Erythroblast (primary cell): ENCODE measurements around the gene AIMP1.
"Not testable (repeated sequence)": the region's sequence is repeated elsewhere in the genome, so short reads cannot be mapped to it uniquely, and the experiment has no call there.

Experiments
- DNase-seq, 2 experiments: peaks; one replicate each; lab custom pipeline; 2025; lab: John Stamatoyannopoulos, UW
- GATA1 ChIP-seq: IDR thresholded peaks from 2 replicates; pipeline ENCODE4 v1.6.1; 2011; ENCODE audit warnings: low read depth, mild to moderate bottlenecking, control low read depth, low read length, moderate library complexity
- POLR2A ChIP-seq: IDR thresholded peaks from 2 replicates; pipeline ENCODE4 v1.6.1; 2011; ENCODE audit warnings: mild to moderate bottlenecking, low read length

The AIMP1 gene

DNA sequence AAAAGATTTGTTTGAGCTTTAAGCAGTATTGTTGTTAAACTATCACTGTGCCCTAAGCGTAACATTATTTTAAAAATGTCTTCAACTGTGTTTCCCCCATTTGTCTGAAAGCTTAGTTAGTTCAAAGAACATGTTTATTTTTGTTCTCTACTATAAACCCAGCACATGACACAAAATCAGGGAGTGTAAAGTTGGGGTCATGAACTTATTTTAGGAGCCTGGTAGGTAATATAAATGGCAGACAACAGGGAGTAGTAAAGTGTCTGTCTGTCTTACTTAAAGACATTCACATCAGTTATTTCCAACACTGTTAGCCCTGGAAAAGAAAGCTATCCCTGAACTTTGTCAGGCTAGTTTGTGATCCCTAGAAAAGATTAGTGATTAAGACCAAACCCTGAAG, 3.9 kb downstream of the AIMP1 start:
- DNase-seq, result no peak
- no peak for TF ChIP-seq GATA1
- no peak for TF ChIP-seq POLR2A

DNA sequence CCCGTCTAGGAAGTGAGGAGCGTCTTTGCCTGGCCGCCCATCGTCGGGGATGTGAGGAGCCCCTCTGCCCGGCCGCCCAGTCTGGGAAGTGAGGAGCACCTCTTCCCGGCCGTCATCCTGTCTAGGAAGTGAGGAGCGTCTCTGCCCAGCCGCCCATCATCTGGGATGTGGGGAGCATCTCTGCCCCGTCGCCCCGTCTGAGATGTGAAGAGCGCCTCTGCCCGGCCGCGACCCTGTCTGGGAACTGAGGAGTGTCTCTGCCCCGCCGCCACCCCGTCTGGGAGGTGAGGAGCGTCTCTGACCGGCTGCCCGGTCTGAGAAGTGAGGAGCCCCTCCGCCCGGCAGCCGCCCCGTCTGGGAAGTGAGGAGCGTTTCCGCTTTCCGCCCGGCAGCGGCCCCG, 4.8 kb downstream of the AIMP1 start:
- DNase-seq, result not testable (repeated sequence)

DNA sequence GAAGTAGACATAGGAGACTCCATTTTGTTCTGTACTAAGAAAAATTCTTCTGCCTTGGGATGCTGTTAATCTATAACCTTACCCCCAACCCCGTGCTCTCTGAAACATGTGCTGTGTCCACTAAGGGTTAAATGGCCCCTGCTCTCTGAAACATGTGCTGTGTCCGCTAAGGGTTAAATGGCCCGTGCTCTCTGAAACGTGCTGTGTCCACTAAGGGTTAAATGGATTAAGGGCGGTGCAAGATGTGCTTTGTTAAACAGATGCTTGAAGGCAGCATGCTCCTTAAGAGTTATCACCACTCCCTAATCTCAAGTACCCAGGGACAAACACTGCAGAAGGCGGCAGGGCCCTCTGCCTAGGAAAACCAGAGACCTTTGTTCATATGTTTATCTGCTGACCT, 5.5 kb downstream of the AIMP1 start:
- peak; percentile 8 to 68 for DNase-seq

DNA sequence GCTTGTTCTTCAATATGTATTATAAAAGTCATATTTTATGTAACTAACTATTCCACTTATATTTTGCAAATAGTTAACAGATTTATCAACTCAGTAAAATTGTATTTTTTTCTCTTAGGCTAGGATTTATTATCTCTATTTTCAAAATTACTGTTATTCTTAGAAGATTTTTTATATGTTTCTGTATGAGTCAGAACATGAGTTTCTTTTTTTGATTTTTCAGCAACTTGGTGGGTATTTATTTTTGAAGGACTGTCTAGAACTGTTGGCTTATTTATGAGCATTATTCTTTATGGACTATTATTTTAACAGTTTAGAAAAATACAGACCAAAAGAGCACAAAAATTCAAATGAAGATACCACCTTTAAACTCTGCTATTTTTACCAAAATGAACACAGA, 6.8 kb downstream of the AIMP1 start:
- TF ChIP-seq POLR2A (no peak), GATA1 (no peak)
- DNase-seq, result no peak

DNA sequence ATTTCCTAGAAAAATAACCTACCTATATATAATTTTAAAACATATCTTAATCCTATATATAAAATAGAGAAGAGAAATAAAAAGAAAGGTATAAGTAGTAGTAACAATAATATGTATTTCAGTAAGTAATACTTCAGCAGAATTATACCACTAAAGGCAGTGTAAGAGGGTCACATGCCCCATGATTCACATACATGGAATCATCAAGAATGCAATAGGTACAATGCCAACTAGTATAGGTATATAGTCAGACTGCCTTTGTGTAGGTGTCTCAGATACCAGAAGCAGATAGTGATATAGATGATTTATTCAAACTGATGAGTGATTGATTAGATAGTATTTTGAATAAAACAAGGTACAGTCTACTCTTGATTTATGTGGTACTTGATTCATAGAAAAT, 9.4 kb downstream of the AIMP1 start:
- TF ChIP-seq GATA1 (no peak), POLR2A (no peak)
- no peak for DNase-seq

DNA sequence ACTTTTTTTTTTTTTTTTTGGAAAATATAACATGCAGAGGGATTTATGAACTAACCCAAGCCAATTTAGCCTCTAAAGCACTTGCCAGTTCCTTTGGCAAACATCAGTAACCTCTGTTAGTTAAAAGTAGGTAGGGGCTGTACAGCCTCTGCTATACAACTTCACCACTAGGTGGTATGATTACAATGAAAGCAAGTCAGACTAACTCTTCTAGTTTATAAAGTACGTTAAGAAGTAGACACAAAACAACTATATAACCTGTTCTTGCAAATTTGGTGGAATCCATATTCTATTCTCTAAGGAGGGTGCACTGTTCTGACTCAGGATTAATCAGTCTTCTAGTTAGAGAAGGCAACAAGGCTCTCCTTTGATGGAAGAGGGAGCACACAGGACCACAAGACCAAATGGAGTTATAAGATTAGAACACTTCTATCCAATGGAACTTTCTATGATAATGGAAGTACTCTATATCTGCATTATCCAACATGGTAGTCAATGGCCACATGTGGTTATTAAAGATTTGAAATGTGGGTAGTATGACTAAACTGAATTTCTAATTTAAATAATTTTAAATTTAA, 12.8 kb downstream of the AIMP1 start:
- TF ChIP-seq GATA1, result no peak
- no peak for TF ChIP-seq POLR2A
- peak; percentile 34 to 40 for DNase-seq

DNA sequence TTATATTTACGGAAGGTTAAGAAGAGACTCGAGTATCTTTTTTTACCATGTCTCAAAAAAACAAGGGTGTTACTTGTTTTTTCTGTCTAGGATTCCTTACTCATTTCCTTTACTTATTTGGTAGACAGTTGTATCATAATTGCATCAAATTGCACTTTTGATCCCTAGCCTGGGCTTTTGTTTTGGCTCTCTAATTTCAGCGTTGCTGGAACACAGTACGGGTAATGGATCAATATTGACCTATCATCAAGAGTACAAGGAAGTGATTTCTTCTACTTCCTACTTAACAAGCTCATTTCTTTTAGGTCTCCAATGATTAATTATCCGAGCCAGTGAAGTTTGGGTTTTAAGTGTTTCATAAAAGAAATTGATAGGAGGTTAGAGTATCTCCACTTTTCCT, 16.8 kb downstream of the AIMP1 start:
- DNase-seq, result no peak
- TF ChIP-seq POLR2A (no peak), GATA1 (no peak)

DNA sequence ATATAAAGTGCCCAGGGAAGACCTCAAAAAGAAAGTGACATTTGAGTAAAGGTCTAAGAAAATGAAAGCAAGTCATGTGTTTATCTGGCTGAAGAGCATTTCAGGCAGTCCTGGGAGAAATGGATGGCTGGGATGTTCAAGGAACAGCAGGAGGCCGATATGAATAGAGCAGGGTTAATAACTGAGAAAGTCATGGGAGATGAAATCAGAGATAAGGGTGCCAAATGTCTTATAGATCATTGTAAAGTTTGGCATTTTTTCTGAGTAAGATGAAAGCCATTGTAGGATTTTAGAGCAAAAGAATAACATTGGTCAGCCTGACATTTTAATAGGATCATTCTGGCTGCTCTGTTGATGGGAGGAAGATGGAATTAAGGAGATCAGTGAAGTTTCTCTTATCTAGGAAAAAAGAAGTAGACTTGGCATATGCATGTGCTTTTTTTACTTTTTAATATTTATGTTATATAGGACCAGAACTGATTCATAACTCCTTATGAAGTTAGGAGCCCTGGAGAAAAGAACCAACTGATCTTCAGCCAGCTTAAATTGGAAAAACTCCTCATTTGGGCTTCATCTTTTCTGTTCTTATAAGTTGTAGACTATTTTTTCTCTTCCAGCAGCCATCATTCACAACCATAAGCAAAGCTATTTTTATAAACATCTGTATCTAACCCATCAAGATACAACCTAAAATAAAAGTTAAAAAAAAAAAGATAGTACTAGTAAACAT, 18.6 kb downstream of the AIMP1 start:
- TF ChIP-seq POLR2A, result no peak
- TF ChIP-seq GATA1, result no peak
- no peak for DNase-seq

DNA sequence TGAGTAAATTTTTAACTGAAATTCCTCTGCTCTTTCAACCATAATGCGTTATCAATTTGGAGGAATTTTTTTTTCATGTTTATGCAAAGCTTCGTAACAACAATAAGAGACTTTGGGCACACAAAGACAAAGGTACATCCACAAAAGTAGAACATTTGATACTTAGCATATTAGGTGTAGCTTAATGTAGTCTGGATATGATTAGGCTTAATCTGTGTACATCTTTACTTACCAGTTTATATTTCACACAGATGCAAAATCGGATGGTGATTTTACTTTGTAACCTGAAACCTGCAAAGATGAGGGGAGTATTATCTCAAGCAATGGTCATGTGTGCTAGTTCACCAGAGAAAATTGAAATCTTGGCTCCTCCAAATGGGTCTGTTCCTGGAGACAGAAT, 20.3 kb downstream of the AIMP1 start:
- TF ChIP-seq POLR2A (no peak), GATA1 (no peak)
- no peak for DNase-seq

DNA sequence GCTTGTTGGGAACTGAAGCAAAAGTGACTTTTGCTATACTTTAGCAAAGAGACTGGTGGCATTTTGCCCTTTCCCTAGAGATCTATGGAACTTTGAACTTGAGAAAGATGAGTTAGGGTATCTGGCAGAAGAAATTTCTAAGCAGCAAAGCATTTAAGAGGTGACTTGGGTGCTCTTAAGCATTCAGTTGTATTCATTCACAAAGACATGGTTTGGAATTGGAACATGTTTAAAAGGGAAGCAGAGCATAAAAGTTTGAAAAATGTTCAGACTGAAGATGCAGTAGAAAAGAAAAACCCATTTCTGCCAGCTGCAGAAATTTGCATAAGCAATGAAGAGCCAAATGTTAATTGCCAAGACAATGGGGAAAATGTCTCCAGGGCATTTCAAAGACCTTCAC, 21.6 kb downstream of the AIMP1 start:
- no peak for DNase-seq
- TF ChIP-seq POLR2A (no peak), GATA1 (no peak)

DNA sequence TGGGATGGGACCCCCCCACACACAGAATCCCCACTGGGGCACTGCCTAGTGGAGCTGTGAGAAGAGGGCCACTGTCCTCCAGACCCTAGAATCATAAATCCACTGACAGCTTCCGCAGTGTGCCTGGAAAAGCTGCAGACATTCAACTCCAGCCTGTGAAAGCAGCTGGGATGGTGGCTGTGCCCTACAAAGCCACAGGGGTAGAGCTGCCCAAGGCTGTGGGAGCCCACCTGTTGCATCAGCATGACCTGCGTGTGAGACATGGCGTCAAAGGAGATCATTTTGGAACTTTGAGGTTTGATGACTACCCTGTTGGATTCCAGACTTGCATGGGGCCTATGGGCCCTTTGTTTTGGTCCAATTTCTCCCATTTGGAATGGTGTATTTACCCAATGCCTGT, 22.3 kb downstream of the AIMP1 start:
- DNase-seq, result no peak
- no peak for TF ChIP-seq POLR2A
- no peak for TF ChIP-seq GATA1

DNA sequence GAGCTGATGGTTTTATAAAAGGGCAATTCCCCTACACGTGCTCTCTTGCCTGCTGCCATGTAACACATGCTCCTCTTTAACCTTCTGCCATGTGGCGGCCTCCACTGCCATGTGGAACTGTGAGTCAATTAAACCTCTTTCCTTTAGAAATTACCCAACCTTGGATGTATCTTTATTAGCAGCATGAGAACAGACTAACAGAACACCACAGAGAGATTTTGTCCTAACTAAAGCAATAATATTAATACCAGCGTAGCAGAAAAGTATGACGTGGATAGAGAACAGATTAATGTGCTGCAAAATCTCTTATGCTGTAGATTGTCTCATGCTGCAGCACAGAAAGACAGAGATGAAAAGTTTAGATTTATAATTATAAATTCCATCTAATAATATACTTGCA, 23.1 kb downstream of the AIMP1 start:
- TF ChIP-seq POLR2A, result no peak
- no peak for TF ChIP-seq GATA1
- no peak for DNase-seq

DNA sequence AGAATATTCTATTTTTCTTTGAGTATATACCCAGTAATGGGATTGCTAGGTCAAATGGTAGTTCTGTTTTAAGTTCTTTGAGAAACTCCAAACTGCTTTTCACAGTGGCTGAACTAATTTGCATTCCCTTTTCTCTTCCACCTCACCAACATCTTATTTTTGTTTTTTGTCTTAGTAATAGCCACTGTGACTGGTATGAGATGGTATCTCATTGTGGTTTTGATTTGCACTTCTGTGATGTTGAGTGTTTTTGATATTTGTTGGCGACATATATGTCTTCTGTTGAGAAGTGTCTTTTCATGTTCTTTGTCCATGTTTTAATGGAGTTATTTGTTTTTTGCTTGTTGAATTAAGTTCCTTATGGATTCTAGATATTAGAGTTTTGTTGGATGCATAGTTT, 24.4 kb downstream of the AIMP1 start:
- no peak for DNase-seq
- TF ChIP-seq POLR2A (no peak), GATA1 (no peak)

DNA sequence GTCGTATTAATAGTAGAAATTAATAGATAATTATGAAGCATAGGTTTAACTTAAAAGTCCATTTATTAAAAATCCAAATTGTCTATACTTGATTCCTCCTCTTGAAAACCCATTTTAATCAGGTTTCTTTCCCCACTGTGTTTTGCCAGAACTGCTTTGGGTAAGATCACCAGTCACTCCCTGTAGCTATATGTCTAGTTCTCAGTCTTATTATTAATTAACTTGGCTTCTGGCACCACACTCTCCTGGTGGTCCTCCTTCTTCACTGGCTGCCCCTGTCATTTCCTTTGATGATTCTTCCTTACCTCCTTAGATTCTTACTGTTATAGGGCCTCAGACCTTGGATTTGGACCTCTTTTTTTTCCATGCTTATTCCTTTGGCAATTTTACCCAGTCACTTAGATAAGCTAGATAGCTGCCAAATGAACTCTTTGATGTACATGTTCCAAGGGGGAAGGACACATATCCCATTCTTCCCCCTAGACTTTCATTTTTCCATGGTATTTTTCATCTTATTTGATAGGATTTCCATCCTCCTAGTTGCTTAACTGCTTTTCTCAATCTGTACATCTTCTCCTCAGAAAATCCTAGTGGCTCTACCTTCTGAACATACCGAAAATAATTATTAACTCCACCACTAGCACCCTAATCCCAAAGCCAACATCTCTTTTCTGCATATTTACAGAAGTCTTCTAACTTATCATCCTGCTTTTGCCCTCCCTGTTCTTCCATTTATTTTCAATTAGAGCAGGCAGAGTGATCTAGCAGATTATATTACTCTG, 27.7 kb downstream of the AIMP1 start:
- TF ChIP-seq POLR2A (no peak), GATA1 (no peak)
- DNase-seq, result no peak

DNA sequence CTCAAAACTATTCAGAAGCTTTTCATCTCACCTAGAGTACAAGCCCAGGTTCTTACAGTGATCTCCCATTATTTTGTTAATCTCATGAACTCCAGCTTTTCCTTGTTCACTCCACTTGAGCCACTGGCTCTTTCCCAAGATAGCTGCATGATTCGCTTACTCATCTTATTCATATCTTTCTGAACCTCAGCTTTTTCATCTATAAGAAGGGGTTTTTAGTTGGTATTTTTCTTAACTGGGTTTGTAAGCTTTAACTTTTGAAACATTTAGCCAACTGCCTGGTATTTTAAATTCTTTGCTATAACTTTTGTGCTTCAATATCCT, 28.3 kb downstream of the AIMP1 start:
- DNase-seq, result no peak

More for the DNA sequence above, 28.3 kb downstream of the AIMP1 start:
- TF ChIP-seq GATA1 (no peak), POLR2A (no peak)
